Inferior parietal cortex (tissue), 1 donor: ENCODE results near the gene EGLN1.
A peak's percentile ranks its signal among the peaks of the same experiment; 100 is the strongest.
"Not testable (repeated sequence)": the region's sequence is repeated elsewhere in the genome, so short reads cannot be mapped to it uniquely, and the experiment has no call there.

Experiments used
- DNase-seq: peaks from one replicate; pipeline ENCODE4 v3.0.0-alpha.2; 2016; ENCODE audit errors: extremely low spot score

EGLN1 gene

GRCh38 chr1:231363624-231364023, 58.5 kb downstream of the EGLN1 start:
- no peak for DNase-seq

DNA sequence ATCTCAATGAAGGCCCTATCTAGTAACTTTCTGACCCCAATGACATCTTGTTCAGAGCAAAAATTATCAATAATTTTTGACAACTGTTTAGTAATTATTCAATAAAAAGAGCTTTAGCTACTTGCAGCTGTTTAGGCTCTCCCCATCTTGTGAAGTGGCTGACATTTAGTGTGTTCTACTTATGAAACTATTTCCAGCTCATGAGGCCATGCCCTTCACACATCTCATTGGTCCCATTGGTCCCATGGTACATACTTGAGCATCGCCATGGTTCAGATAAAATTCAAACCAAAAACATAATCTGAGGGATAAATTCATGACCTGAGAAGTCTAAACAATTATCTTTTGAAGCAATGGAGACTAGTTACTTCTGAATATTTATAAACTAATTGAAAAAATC, 59.8 kb downstream of the EGLN1 start:
- DNase-seq: no peak

- no peak for DNase-seq
Measured at GRCh38 chr1:231359113-231359512, 63.0 kb downstream of the EGLN1 start.

DNA sequence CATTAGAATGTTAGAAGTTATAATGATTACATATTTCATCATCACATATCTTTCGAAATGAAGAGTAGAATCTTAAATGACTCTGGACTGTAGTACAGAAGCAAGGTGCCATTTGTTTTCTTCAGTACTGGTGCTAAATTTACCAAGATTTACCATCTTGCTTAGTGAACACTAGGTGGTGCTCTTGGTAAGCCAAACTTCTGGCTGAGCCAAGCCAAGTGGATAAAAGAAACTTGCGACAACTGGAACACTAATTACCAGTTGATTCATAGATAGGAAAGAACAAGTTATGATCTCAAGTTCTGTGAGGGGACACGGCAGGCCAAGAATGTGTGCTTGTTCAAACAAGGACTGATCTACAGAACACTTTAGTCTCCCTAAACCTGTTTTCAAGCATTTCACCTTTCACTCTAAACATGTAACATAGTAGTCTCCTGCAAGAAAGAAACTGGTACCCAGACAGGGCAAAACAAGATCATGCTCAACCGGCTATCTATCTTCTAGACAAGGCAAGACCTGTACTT, 64.2 kb downstream of the EGLN1 start:
- peak; percentile 80 for DNase-seq

- no peak for DNase-seq
Measured at GRCh38 chr1:231357187-231357772, 64.8 kb downstream of the EGLN1 start.

- DNase-seq: no peak
Measured at GRCh38 chr1:231355171-231355570, 66.9 kb downstream of the EGLN1 start.

- no peak for DNase-seq
Measured at GRCh38 chr1:231354330-231355020, 67.6 kb downstream of the EGLN1 start.

DNA sequence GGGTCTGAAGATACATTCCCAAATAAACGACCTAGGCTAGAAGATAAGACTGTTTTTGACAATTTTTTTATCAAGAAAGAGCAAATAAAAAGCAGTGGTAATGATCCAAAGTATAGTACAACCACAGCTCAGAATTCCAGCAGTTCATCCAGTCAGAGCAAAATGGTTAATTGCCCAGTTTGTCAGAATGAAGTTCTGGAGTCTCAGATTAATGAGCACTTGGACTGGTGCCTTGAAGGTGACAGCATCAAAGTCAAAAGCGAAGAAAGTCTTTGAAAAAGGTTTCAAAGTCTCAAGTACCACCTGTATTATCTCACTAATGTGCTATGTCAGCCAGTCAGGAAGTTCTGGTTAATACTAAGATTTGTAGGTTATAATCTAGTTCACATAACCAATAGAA, 69.0 kb downstream of the EGLN1 start:
- DNase-seq: no peak

- DNase-seq: no peak
Measured at GRCh38 chr1:231351816-231352215, 70.3 kb downstream of the EGLN1 start.

GRCh38 chr1:231348856-231349255, 73.2 kb downstream of the EGLN1 start:
- not testable (repeated sequence) for DNase-seq

DNA sequence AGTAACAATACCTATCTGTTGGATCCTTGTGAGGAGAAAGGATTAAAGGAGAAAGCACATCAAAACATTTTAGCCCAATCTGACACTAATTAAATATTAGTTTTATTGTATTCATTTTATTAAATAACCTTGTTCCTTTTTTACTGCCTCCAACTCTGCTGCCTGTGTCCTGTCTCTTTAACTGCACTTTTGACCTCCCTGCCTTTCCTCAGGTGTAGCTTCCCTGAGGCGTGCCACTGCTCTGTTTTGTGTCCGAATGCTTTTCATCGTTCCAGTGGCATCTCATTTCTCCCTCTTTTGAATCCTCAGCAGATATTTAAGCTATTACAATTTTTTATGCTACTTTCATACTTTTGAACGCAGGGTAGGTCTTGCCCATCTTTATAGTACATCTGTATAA, 73.6 kb downstream of the EGLN1 start:
- DNase-seq: no peak

DNA sequence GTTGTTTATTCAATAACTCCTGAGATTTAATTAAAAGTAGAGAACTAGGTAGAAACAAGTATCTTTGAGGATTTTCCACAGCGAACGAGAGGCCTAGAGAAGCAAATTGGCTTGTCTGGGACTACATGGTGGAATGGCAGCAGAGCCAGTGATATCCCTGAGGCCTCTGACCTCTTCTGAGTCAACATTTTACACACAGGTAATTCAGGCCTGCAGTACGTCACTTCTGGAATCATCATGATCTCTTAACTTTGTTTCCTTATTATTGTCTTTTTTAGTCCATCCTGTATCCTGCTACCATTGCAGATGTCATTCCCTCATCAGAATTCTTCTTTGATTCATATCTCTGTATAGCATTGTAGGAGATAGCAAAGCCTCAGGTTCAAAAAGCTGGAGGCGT, 74.1 kb downstream of the EGLN1 start:
- no peak for DNase-seq

DNA sequence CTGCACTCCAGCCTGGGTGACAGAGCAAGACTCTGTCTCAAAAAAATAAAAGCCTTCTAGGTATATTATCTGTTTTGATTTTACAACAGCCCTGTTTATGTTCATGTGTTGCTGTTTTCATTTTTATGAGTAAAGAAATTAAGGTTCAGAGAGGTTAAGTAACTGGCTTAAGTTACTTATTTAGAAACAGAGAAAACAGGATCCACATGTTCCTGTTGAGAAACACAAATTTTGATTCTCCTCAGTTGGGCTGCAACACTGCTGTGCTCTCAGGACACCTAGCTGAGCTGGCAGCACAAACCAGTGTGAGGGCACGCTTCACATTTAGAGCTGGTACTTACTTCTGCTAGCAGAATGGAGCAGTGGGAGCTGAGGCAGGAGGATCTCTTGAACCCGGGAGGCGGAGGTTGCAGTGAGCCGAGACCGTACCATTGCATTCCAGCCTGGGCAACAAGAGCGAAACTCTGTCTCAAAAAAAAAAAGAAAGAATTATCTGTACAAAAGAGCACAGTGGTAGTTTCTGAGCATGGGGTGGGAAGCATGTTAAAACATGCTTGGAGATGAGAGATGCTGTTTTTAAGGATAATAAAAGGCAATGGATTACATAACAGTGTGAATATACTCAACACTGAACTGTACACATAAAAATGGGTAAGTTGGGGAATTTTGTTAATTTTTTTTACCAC, 81.6 kb downstream of the EGLN1 start:
- no peak for DNase-seq

DNA sequence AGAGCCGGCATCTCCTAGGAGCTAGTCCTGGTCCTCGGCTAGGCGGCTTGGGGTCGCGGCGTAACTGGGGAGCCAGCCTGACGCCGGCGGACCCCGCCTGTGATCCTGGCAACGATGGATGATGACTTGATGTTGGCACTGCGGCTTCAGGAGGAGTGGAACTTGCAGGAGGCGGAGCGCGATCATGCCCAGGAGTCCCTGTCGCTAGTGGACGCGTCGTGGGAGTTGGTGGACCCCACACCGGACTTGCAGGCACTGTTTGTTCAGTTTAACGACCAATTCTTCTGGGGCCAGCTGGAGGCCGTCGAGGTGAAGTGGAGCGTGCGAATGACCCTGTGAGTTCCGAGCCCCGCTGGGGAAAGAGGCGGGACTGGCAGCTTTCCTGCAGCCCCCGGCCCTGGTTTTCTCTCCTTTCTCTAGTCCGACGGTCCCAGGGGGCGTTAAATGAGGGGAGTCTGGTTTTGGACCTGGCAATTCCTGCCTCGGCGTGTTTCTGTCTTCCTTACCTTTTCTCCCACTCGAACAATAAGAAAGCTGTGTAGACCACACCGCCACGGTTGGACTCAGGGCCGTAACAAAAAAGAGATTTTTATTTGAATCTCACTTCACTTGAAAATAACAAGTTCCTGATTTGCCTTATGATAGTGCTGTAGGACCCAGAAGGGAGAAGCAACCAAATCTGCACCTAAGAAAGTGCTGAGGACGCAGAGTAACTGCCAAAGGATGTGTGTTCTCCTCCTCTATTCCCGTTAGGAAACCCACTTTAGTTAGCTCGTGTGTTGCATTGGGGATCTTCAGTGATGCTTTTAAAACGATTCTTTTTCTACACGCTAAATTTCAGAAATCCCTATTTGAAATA, 83.6 kb downstream of the EGLN1 start, which contains the start of gene SPRTN:
TSS of gene SPRTN (plus strand) at position 24 of the 859 bp plus-strand sequence. CDS start at position 115, 91 bp downstream.
- DNase-seq: no peak

GRCh38 chr1:231337472-231338269, 84.4 kb downstream of the EGLN1 start, which contains the start of gene EXOC8:
Gene EXOC8 (minus strand): TSS chr1:231337852. CDS start chr1:231337745, 107 bp downstream.
- peak; percentile 100 for DNase-seq

- DNase-seq: no peak
Measured at GRCh38 chr1:231337043-231337471, 85.0 kb downstream of the EGLN1 start.

DNA sequence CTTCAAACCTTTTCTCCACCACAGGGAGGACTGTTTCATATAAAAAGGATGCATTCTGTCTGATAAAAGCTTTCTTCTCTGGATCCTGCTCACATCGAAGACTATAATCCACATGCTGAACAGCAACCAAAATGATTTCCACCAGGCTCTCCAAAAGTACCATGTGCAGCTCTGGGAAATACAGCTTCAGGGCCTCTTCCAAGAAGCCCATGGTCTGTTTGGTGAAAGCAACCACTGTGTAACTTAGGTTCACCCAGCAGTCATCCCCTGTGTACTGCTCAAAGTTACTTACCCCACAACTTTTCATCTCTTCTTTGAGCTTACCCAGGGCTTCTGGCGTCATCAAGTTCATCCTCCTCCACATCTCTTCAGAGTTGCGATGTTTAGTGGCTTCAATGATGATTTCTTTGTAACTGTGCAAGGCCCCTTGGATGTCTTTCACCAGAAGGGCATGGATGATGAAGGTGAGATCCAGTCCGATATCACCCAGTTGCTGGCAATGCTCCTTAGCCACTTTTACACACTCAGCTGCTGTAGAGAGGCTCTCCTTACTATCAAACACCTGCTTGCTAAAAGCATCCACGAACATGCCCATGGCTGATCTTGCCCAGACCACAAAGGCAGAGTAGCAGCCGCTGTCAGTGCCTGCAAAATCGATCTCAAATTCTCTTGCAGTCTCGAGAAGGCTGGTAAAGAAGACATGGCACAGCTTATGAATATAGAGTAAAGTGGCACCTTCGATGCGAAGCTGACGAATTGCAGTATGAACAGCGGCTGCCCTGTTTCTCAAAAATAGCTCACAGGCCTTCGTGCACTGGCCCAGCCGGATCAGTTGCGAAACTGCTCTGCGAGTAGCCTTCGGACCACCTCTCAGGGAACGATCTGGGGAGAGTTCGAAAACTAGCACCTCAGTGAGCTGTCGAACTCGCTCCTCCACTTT, 86.2 kb downstream of the EGLN1 start:
- no peak for DNase-seq

DNA sequence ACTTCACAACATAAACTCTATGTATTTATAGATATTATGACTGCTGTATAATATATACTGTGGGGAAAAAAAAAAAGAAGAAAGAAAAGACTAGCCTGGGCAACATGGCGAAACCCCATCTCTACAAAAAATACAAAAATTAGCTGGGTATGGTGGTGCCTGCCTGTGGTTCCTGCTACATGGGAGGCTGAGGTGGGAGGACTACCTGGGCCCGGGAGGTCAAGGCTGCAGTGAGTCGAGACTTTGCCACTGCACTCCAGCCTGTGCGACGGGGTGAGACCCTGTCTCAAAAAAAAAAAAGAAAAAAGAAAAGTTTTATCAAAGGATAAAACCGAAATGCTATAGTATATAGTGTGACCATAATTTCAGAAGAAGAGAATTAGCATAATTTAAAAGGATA, 87.1 kb downstream of the EGLN1 start:
- no peak for DNase-seq

- DNase-seq: no peak
Measured at GRCh38 chr1:231334079-231334666, 87.9 kb downstream of the EGLN1 start.
